Tibial nerve (tissue), 4 donors: Measurements from ENCODE around the gene FMN2. TPM values are rescaled to one million over a fixed set of nuclear protein-coding genes. Genes with fewer than 3 reads are reported as not detected.

Experiments used
- DNase-seq, 2 donors: peaks; one replicate each; pipeline ENCODE4 v3.0.0-alpha.2; 2019; ENCODE audit warnings: low spot score in 2 of 2
- H3K27ac ChIP-seq, 4 donors: fragments of 200-600 bp; sonication (generic) in 3 of 4; one replicate each; pipeline ENCODE4 v1.5.1; 2017 to 2019; ENCODE audit warnings: mild to moderate bottlenecking in 1 of 4
- H3K27me3 ChIP-seq, 2 donors: fragments of 200-600 bp; sonication (generic) in 1 of 2; one replicate each; pipeline versions ENCODE4 v1.5.1 to v1.6.0; 2017 to 2019
- H3K36me3 ChIP-seq, 3 donors: fragments of 200-600 bp; sonication (generic); one replicate each; pipeline ENCODE4 v1.5.1; 2018 to 2019
- H3K4me1 ChIP-seq, 4 donors: fragments of 200-600 bp; sonication (generic) in 3 of 4; one replicate each; pipeline ENCODE4 v1.5.1; 2017 to 2019
- H3K4me3 ChIP-seq, 4 donors: fragments of 200-600 bp; sonication (generic) in 3 of 4; one replicate each; pipeline ENCODE4 v1.5.1; 2017 to 2019; ENCODE audit warnings: mild to moderate bottlenecking in 1 of 4, moderate library complexity in 1 of 4
- H3K9me3 ChIP-seq, 4 donors: fragments of 200-600 bp; sonication (generic) in 3 of 4; one replicate each; pipeline ENCODE4 v1.5.1; 2017 to 2019
- CTCF ChIP-seq, 5 experiments: fragments of 200-600 bp in 3 of 5; fragments of 450-650 bp in 2 of 5; sonication (generic) in 3 of 5; IDR thresholded peaks; one replicate each; pipeline ENCODE4 v1.5.1; 2016 to 2019; ENCODE audit warnings: antibody characterized with exemption in 5 of 5, mild to moderate bottlenecking in 3 of 5, moderate library complexity in 2 of 5
- EP300 ChIP-seq, 2 donors: sonication (generic); formaldehyde crosslinking; IDR thresholded peaks; one replicate each; pipeline ENCODE4 v1.6.1; 2017; ENCODE audit warnings: antibody characterized with exemption in 2 of 2, mild to moderate bottlenecking in 1 of 2
- POLR2A ChIP-seq, 2 donors: fragments of 450-650 bp; IDR thresholded peaks; one replicate each; pipeline ENCODE4 v1.6.1; 2017; ENCODE audit warnings: antibody characterized with exemption in 2 of 2, mild to moderate bottlenecking in 2 of 2, moderate library complexity in 2 of 2
- WGBS, 2 donors: methylation state at CpG; one replicate each; pipeline ENCODE4 v1.1.5; 2018; 5-methylcytosine and 5-hydroxymethylcytosine counted together
- total RNA-seq, 4 donors: library from RNA; depleted of rRNA; stranded (reverse); fragments of >200 nt; gene quantifications; one replicate each; pipeline ENCODE4 v1.1.0, GENCODE V29; 2016

Gene FMN2
- total RNA-seq, 4 donors from 2014 or later: 16.7 to 24.9 (median 24.4) TPM

GRCh38 chr1:240341365-240342250 is 249.9 kb downstream of the FMN2 start:
- Histone ChIP-seq H3K4me3 (no peak overlapping the region), H3K27ac (no peak overlapping the region), H3K27me3 (no peaks in the 10 kb centered on the region), H3K9me3 (no peaks in the 10 kb centered on the region), H3K36me3 (no peaks in the 10 kb centered on the region), H3K4me1 (peaks cover 0 to 7% (median 0%) of the 10 kb centered on the region in 4 donors)
- 76 to 77% methylated on average over 6 of the region's 6 CpGs for WGBS, 2 donors
- DNase-seq: no peak
- TF ChIP-seq CTCF (IDR thresholded peaks at IDR 0.05) (no peak), EP300 (IDR thresholded peaks at IDR 0.05) (no peak), POLR2A (IDR thresholded peaks at IDR 0.05) (no peak)

GRCh38 chr1:240342251-240342625 is 250.6 kb downstream of the FMN2 start:
- Histone ChIP-seq H3K27ac (no peak overlapping the region), H3K9me3 (no peaks in the 10 kb centered on the region), H3K4me3 (no peak overlapping the region), H3K36me3 (no peaks in the 10 kb centered on the region), H3K27me3 (no peaks in the 10 kb centered on the region), H3K4me1 (peaks cover 0 to 7% (median 0%) of the 10 kb centered on the region in 4 donors)
- no peak for DNase-seq
- 80 to 83% methylated on average over 3 of the region's 3 CpGs for WGBS, 2 donors
- TF ChIP-seq EP300 (IDR thresholded peaks at IDR 0.05): no peak
- TF ChIP-seq CTCF (IDR thresholded peaks at IDR 0.05): no peak
- no peak for TF ChIP-seq POLR2A (IDR thresholded peaks at IDR 0.05)

- 71 to 73% methylated on average over 2 of the region's 2 CpGs for WGBS, 2 donors
These were observed 251.4 kb downstream of the FMN2 start for GRCh38 chr1:240343045-240343444.

GRCh38 chr1:240343966-240344365 is 252.3 kb downstream of the FMN2 start:
- no peak overlapping the region for H3K27ac ChIP-seq
- no peak for TF ChIP-seq POLR2A (IDR thresholded peaks at IDR 0.05)
- no peak for TF ChIP-seq EP300 (IDR thresholded peaks at IDR 0.05)
- no peak for TF ChIP-seq CTCF (IDR thresholded peaks at IDR 0.05)
- no peaks in the 10 kb centered on the region for H3K27me3 ChIP-seq
- H3K4me3 ChIP-seq: no peak overlapping the region
- no peaks in the 10 kb centered on the region for H3K9me3 ChIP-seq
- H3K4me1 ChIP-seq: no peaks in the 10 kb centered on the region
- DNase-seq: no peak
- H3K36me3 ChIP-seq: peaks cover 0 to 4% (median 0%) of the 10 kb centered on the region in 3 donors

More at GRCh38 chr1:240343045-240343444, 251.4 kb downstream of the FMN2 start:
- Histone ChIP-seq H3K9me3 (no peaks in the 10 kb centered on the region), H3K27ac (no peak overlapping the region), H3K4me1 (peaks cover 0 to 1% (median 0%) of the 10 kb centered on the region in 4 donors), H3K27me3 (no peaks in the 10 kb centered on the region), H3K4me3 (no peak overlapping the region), H3K36me3 (peaks cover 0 to 4% (median 0%) of the 10 kb centered on the region in 3 donors)
- DNase-seq: no peak
- TF ChIP-seq EP300 (IDR thresholded peaks at IDR 0.05) (no peak), POLR2A (IDR thresholded peaks at IDR 0.05) (no peak), CTCF (IDR thresholded peaks at IDR 0.05) (no peak)

- TF ChIP-seq POLR2A (IDR thresholded peaks at IDR 0.05) (no peak), CTCF (IDR thresholded peaks at IDR 0.05) (no peak), EP300 (IDR thresholded peaks at IDR 0.05) (no peak)
- Histone ChIP-seq H3K4me3 (no peak overlapping the region), H3K4me1 (no peaks in the 10 kb centered on the region), H3K9me3 (no peaks in the 10 kb centered on the region), H3K27ac (no peak overlapping the region), H3K27me3 (no peaks in the 10 kb centered on the region), H3K36me3 (peaks cover 0 to 4% (median 0%) of the 10 kb centered on the region in 3 donors)
- DNase-seq: no peak
These were observed 253.2 kb downstream of the FMN2 start for GRCh38 chr1:240344918-240345317.
